Small intestine (tissue), 7 donors: Measurements from ENCODE around the gene MAPK8IP2. TPM values are rescaled to one million over a fixed set of nuclear protein-coding genes. Genes with fewer than 3 reads are reported as not detected.

Experiments
- DNase-seq, 2 donors: peaks; one replicate each; pipeline versions ENCODE4 v3.0.0 to v3.0.0-alpha.2; 2013
- FAIRE-seq: peaks from 2 replicates; lab custom pipeline; 2012; peaks lifted over from hg19 to GRCh38; lab: Jason Lieb, UNC
- H3K27ac ChIP-seq, 3 donors: one replicate each; pipeline ENCODE4 v1.5.1; 2013; ENCODE audit warnings: low read length in 2 of 3, mild to moderate bottlenecking in 2 of 3, control low read depth in 1 of 3, inconsistent platforms in 1 of 3, low read depth in 1 of 3, moderate library complexity in 1 of 3
- H3K27me3 ChIP-seq, 3 donors: one replicate each; pipeline ENCODE4 v1.6.1; 2013; ENCODE audit warnings: low read length in 3 of 3, inconsistent platforms in 1 of 3; ENCODE audit not compliant: control insufficient read depth in 3 of 3, insufficient read depth in 3 of 3
- H3K36me3 ChIP-seq, 3 donors: one replicate each; pipeline ENCODE4 v1.6.1; 2013; ENCODE audit warnings: low read length in 3 of 3, inconsistent platforms in 1 of 3, low read depth in 1 of 3, mild to moderate bottlenecking in 1 of 3, moderate library complexity in 1 of 3; ENCODE audit not compliant: control insufficient read depth in 3 of 3, insufficient read depth in 2 of 3
- H3K4me1 ChIP-seq, 3 donors: one replicate each; pipeline ENCODE4 v1.6.1; 2013; ENCODE audit warnings: low read length in 2 of 3, inconsistent platforms in 1 of 3, low read depth in 1 of 3, mild to moderate bottlenecking in 1 of 3, moderate library complexity in 1 of 3; ENCODE audit not compliant: control insufficient read depth in 3 of 3, insufficient read depth in 2 of 3
- H3K4me3 ChIP-seq, 3 donors: one replicate each; pipeline ENCODE4 v1.5.1; 2013; ENCODE audit warnings: low read length in 3 of 3, control low read depth in 1 of 3, inconsistent platforms in 1 of 3, low read depth in 1 of 3, mild to moderate bottlenecking in 1 of 3, moderate library complexity in 1 of 3
- H3K9me3 ChIP-seq, 2 donors: one replicate each; pipeline ENCODE4 v1.6.1; 2013; ENCODE audit warnings: low read depth in 1 of 2, low read length in 1 of 2; ENCODE audit not compliant: control insufficient read depth in 2 of 2, insufficient read depth in 1 of 2
- WGBS, 3 donors: extraction: QIAGEN DNeasy Blood & Tissue Kit; methylation state at CpG; one replicate each; pipeline ENCODE4 v1.1.7; 2013; 5-methylcytosine and 5-hydroxymethylcytosine counted together
- polyA plus RNA-seq, 4 donors: library from polyadenylated mRNA; stranded (reverse) in 3 of 4; unstranded in 1 of 4; fragments of 200-250 nt in 3 of 4; fragments of 120-200 nt in 1 of 4; gene quantifications; one replicate each; pipeline versions ENCODE4 v1.2.1 to v1.2.3, GENCODE V29; 2013
- donor health status: healthy with polysubstance abuse.
- donor health status: control.
- donor health status: control.
- donor health status: Bipolar disorder and iron deficiency.
- donor health status: healthy.

MAPK8IP2 gene
- polyA plus RNA-seq, 4 donors, result 0.22 to 3.5 (median 0.82) TPM

DNA sequence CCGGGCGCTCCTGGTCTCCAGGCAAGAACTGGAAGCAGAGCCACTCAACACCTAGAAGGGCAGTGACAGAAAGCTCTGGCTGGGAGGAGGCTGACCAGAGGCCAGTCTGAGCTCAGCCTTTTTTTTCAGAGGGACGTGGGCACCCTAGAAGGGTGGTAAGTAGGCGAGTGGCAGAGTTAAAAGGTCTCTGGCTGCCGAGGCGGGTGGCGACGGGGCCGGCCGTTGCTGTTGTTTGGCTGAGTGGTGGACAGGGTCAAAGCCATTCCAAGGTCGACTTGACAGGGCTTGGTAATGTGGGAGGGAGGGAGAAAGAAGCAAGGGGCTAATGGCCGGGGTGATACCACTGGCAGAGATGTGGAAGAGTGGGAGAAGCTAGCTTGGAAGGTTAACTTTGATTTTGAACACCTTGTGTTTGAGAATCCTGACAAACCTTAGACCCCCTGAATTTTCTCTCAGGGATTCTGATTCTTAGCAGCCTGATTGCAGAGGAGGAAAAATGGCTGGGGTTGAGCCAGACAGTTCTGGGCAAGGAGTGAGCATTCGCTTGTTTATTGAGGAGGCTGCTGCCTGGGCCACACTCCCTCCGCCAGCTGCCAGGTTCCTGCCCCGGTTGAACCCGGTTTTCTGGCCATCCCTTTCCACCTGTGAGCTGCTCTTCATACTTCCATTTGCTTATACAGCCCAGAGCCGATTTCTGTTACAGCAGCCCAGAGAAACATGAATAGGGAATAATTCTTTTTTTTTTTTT, 37.0 kb upstream of the MAPK8IP2 start:
- H3K27ac ChIP-seq, result peak overlapping the region; percentile 60 to 92 (median 75)
- H3K27me3 ChIP-seq, result peaks cover 0 to 8% (median 0%) of the 10 kb centered on the region in 3 donors
- DNase-seq, result no peak
- H3K4me1 ChIP-seq, result peaks cover 2 to 10% (median 6%) of the 10 kb centered on the region in 3 donors
- peaks cover 0 to 9% (median 0%) of the 10 kb centered on the region in 3 donors for H3K36me3 ChIP-seq
- no peak for FAIRE-seq
- H3K4me3 ChIP-seq, result peak overlapping the region; percentile 39 to 76 (median 58)
- WGBS, 3 donors, result 7 to 26% (median 13%) methylated on average over 17 of the region's 17 CpGs
- H3K9me3 ChIP-seq, result no peaks in the 10 kb centered on the region

DNA sequence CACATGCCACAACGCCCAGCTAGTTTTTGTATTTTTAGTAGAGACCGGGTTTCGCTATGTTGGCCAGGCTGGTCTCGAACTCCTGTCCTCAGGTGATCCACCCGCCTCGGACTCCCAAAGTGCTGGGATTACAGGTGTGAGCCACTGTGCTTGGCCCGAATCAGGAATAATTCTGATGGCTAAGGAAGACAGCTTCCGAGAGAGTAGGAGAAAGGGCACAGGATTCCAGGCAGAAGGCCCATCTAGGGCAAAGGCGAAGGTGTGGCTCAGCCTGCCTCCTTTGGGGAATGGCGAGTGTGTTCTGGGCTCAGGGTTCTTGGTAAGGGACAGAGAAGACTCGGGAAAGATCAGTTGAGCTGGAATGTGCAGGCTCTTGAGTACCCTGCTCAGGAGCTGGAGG, 36.3 kb upstream of the MAPK8IP2 start:
- Histone ChIP-seq H3K27ac (no peak overlapping the region), H3K27me3 (peaks cover 0 to 8% (median 0%) of the 10 kb centered on the region in 3 donors), H3K4me1 (peaks cover 2 to 17% (median 6%) of the 10 kb centered on the region in 3 donors), H3K9me3 (no peaks in the 10 kb centered on the region), H3K36me3 (peaks cover 0 to 16% (median 0%) of the 10 kb centered on the region in 3 donors), H3K4me3 (no peak overlapping the region)
- DNase-seq (peak in 1 of 2 donors; percentile 52), FAIRE-seq (no peak)
- WGBS, 3 donors, result 60 to 85% (median 70%) methylated on average over 11 of the region's 11 CpGs

DNA sequence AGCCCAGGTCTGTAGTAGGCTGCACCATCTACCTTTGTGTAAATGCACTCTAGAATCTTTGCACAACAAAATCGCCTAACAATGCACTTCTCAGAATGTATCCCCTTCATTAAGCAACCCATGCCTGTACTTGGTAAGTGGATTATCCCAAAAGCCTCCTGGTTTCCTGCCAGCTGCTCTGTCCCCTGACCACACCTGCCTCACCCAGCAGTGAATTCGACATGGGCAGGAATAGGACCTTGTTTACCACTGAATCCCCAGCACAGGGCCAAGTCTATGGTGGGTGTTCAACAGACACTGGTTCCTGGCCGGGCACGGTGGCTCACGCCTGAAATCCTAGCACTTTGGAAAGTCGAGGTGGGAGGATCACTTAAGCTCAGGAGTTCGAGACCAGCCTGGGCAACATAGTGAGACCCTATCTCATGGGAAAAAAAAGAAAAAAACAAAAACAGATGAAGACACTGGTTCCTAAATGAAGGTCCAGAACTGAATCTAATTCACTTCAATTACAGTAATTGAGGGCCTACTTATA, 32.8 kb upstream of the MAPK8IP2 start:
- peaks cover 0 to 48% (median 5%) of the 10 kb centered on the region in 3 donors for H3K36me3 ChIP-seq
- DNase-seq, result no peak
- no peak overlapping the region for H3K4me3 ChIP-seq
- 89 to 93% (median 90%) methylated on average over 7 of the region's 7 CpGs for WGBS, 3 donors
- no peaks in the 10 kb centered on the region for H3K9me3 ChIP-seq
- H3K27ac ChIP-seq, result no peak overlapping the region
- no peaks in the 10 kb centered on the region for H3K27me3 ChIP-seq
- no peak for FAIRE-seq
- peaks cover 4 to 20% (median 6%) of the 10 kb centered on the region in 3 donors for H3K4me1 ChIP-seq

DNA sequence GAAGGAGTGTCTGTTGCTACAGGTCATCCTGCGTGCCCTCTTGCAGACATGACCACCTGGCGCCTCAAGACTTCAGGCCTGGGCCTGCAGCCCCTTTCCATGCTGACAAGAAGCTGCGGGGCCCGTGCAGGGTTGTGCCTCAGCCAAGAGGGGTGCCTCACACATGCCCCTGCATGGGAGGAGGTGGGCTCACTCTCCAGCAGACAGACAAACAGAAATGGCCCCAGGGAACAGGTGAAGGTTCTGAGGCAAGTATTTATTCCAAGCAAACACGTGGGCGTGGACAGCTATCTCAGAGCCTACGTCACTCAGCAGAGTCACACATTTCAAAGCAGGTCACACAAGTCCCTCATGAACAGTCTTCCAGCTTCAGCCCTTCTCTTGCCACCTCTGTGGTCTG, 32.0 kb upstream of the MAPK8IP2 start:
- Histone ChIP-seq H3K27ac (peak overlapping the region in 2 of 3 donors; percentile 22 to 48), H3K27me3 (no peaks in the 10 kb centered on the region), H3K36me3 (peaks cover 0 to 56% (median 5%) of the 10 kb centered on the region in 3 donors), H3K9me3 (no peaks in the 10 kb centered on the region), H3K4me3 (no peak overlapping the region), H3K4me1 (peaks cover 2 to 15% (median 4%) of the 10 kb centered on the region in 3 donors)
- 66 to 78% (median 67%) methylated on average over 7 of the region's 7 CpGs for WGBS, 3 donors
- no peak for FAIRE-seq
- DNase-seq, result peak; percentile 70 to 71

DNA sequence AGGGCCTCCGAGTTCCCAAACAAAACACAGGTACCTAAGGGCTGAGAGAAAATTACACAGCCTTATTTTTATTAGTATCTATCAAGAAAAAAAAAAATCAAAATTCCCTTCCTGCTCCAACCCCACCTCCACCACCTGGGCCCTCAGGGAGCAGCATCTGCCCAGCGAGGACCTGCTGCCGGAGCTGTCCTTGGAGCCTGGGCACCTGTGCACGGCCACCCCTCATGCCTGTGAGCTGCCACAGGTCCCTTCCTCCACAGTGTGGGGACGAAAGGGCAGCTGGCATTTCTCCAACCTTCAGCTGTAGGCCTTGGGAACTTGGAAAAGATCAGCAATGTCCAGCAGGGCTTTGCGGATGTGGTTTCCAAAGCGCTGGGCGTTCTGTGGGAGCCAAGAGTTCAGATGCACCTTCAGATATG, 31.5 kb upstream of the MAPK8IP2 start:
- FAIRE-seq, result no peak

DNA sequence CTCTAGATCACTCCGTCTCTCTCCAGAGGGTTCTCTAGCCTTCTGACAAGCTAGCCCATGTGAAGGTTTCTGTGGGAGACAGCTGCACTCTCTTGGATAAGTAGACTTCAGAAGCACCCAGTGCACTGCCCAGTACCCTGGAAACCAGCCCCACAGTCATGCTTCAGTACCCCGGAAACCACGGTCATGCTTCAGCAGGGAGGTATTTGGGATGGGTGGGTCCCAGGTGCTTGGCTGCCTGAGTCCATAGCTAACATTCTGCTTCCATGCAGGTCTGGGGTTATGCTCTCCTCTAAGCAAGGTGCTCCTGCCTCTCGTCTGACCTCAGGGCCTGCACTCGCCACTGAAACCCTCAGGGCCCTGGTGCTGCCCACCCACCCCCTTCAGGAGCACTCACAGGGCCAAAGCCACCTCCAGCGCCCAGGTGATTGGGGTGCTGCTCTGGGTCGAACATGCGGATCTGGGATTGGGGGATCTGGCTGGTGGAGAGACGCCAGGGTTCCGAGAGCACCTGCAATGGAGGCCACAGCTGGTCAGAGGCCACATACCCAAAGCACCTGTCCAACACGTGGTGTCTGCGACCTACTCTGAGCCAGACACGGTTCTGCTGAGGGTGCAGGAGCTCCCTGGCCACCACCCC, 30.6 kb upstream of the MAPK8IP2 start:
- Histone ChIP-seq H3K9me3 (no peaks in the 10 kb centered on the region), H3K4me3 (no peak overlapping the region), H3K27ac (no peak overlapping the region), H3K36me3 (peaks cover 0 to 64% (median 5%) of the 10 kb centered on the region in 3 donors), H3K27me3 (no peaks in the 10 kb centered on the region), H3K4me1 (peaks cover 0 to 11% (median 4%) of the 10 kb centered on the region in 3 donors)
- DNase-seq (no peak), FAIRE-seq (no peak)
- WGBS, 3 donors, result 87 to 92% (median 90%) methylated on average over 13 of the region's 13 CpGs

More for the DNA sequence above, 31.5 kb upstream of the MAPK8IP2 start:
- Histone ChIP-seq H3K9me3 (no peaks in the 10 kb centered on the region), H3K4me1 (peaks cover 0 to 11% (median 4%) of the 10 kb centered on the region in 3 donors), H3K27me3 (no peaks in the 10 kb centered on the region), H3K4me3 (no peak overlapping the region), H3K27ac (peak overlapping the region in 2 of 3 donors; percentile 22 to 48), H3K36me3 (peaks cover 0 to 61% (median 5%) of the 10 kb centered on the region in 3 donors)
- DNase-seq, result peak in 1 of 2 donors; percentile 75
- 39 to 65% (median 43%) methylated on average over 8 of the region's 8 CpGs for WGBS, 3 donors

DNA sequence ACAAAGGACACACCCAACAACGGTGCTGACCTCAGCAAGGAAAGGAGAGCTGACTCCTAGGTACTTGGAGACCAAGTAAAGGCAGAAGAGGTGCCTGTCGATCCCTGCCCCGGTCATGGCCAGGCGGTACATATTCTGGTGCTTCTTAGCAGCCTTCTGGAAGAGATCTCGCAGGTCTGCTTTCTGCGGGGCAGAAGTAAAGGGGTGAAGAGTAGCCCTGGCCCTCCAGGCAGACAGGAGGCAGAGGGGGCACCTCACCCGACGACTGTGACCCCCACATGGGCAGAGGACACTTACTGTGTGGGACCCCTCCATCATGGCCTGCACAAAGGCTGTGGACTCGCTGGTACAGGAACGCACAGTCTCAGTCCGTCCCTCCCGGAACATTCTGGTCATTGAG, 29.7 kb upstream of the MAPK8IP2 start:
- H3K27me3 ChIP-seq, result no peaks in the 10 kb centered on the region
- no peak overlapping the region for H3K4me3 ChIP-seq
- H3K4me1 ChIP-seq, result peaks cover 0 to 11% (median 4%) of the 10 kb centered on the region in 3 donors
- H3K27ac ChIP-seq, result no peak overlapping the region
- FAIRE-seq (no peak), DNase-seq (no peak)
- WGBS, 3 donors, result 89 to 94% (median 92%) methylated on average over 12 of the region's 12 CpGs
- no peaks in the 10 kb centered on the region for H3K9me3 ChIP-seq
- peaks cover 0 to 69% (median 5%) of the 10 kb centered on the region in 3 donors for H3K36me3 ChIP-seq
